Colon (tissue), 2 donors: ENCODE measurements around the gene NHERF1.

Source experiments
- FAIRE-seq: peaks from 2 replicates; lab custom pipeline; 2012; peaks lifted over from hg19 to GRCh38; lab: Jason Lieb, UNC
- donor health status: control.
- donor health status: control.

Gene NHERF1

DNA sequence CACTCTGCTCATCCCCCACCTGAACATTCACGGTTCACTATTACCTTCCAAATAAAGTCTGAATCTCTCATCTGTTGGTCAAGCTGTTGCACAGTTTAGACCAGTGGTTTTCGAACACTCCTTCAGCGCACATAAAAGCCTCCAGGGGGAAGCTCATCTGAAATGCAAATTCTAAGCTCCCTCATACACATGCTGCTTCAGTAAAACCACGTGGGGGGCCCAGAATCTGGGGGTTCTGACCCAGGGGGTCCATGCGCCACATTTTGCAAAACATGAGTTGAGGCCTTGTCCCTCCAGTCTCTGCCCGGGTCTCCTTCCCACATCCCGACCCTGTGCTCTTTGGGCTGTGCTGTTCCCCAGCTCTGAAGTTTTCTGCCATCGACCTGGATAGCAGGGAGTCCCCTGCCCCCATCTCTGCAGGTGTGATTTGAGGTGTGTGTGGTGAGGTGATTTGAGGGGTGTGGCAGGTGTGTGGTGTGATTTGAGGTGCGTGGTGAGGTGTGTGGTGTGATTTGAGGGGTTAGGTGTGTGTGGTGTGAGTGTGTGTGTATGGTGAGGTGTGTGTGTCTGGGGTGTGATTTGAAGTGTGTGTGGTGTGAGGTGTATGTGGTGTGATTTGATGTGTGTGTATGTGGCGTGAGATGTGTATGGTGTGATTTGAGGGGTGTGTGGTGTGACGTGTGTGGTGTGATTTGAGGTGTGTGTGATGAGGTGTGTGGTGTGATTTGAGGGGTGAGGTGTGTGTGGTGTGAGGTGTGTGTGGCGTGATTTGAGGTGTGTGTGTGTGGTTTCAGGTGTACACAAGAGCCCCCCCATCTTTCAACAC is 16.2 kb upstream of the NHERF1 start:
- FAIRE-seq = no peak

- no peak for FAIRE-seq
These were observed 14.9 kb upstream of the NHERF1 start for GRCh38 chr17:74733365-74734122.

GRCh38 chr17:74734256-74734655 is 14.2 kb upstream of the NHERF1 start:
- no peak for FAIRE-seq

- no peak for FAIRE-seq
These were observed 11.7 kb upstream of the NHERF1 start, which contains the start of gene RAB37 for GRCh38 chr17:74736513-74737298. Gene RAB37 (plus strand): TSS chr17:74737256. CDS start chr17:74737273, 17 bp downstream.

- no peak for FAIRE-seq
These were observed 11.0 kb upstream of the NHERF1 start for GRCh38 chr17:74737299-74738050.

DNA sequence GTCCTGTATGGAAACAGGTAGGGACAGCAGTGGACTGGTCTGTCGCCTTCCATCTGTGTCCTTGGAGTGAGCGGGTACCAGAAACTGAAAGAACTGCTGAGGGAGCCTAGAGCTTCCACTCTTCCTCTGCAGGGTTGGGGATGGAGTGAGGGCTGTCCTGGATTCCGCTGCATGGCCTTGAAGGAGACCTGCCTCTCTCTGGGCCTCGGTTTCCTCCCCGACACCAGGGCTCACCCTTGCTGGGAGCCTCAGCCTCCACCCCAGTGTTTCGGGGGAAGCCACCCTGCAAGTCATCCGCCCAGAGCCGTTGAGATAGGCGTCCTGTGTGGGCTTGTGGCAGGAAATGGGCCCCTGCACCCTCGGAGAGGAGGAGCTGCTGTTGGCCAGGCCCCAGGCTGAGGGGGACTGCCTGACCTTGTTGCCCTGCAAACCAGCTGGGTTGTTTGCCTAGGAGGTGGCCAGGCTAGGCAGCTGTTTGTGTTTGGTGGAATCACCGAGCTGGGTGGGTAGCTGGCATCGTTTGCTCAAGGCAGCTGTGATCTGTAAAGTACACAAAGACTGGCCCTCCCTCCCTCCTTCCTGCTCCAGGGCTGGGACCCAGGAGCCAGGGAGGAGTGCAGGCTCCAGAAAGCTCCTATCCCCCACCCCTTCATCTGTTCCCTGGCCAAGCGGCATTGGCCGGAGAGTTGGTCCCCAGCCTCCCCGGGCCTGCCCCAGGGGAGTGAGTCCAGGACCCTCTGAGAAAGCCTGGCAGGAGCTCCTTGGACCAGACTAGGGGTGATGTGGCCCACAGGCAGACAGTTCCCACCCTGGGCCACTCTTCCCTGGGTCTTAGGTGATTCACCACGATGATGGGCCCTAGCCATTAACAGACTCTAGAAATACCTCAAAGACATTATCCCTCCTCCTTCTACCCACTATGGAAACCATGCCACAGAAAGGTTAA is 10.1 kb upstream of the NHERF1 start:
- FAIRE-seq = no peak

DNA sequence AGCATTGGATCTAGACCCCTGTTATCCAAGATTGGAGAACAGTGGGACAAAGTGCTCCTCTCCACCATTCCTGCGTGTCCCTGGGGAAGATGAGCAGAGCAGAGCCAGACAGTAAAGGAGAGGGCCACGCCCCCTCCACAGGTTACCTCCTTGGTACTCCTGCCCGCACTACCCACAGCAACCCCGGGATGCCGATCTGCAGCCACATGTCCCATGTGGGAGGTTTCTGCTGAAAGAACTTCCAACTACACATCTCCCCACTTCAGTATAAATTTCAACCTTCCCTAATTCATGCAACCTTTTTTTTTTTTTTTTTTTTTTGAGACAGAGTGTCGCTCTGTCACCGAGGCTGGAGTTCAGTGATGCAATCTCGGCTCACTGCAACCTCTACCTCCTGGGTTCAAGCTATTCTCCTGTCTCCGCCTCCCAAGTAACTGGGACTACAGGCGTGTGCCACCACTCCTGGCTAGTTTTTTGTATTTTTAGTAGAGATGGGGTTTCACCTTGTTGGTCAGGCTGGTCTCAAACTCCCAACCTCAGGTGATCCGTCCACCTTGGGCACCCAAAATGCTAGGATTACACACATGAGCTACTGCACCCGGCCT is 9.1 kb upstream of the NHERF1 start:
- no peak for FAIRE-seq

DNA sequence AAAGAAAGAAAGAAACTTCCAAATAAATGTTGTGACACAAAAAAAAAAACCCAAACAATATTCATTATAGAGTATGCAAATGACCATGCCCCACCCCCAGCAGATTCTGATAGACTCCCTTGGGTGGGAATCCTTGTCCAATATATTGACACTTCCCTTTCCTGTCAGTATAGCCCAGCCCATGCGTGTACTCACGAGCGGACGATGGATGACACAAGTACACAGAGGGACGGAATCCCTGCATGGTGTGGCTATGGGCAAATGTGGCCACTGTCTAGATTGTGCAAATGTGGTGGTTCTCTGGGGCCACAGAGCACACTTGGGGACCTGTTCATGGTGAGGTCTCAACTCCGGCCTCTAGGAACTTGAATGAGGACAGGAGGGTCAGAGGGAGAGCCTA is 8.3 kb upstream of the NHERF1 start:
- FAIRE-seq = no peak

DNA sequence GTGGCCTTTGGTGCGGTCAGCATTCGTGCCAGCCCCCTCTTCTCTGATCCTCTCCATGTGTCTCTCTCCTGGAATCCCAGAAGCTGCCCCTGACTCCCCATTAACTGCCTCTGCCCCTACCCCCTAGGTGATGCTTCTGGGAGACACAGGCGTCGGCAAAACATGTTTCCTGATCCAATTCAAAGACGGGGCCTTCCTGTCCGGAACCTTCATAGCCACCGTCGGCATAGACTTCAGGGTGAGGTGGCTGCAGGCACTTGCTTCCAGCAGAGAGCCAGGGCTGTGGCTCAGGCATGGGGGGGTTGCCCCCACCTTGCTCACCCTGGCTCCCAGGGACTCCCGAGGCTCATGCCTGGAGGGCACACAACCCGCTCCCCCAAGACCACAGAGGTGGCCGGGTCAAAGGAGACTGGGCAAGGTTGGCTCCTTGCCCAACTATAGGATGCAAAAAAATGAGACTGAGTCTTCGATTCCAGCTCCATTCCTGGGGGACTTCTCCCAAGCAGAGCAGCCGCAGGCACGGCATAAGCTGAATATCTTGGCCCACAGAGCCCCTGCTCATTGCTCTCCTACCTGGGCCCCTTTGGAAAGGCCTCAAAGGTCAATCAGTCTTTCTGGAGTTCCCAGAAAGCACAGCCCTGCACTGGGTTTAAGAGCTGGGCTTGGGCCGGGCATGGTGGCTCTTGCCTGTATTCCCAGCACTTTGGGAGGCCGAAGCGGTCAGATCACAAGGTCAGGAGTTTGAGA is 7.6 kb upstream of the NHERF1 start:
- no peak for FAIRE-seq

- no peak for FAIRE-seq
These were observed 6.3 kb upstream of the NHERF1 start for GRCh38 chr17:74742153-74742515.

GRCh38 chr17:74742978-74743545 is 5.4 kb upstream of the NHERF1 start:
- no peak for FAIRE-seq

DNA sequence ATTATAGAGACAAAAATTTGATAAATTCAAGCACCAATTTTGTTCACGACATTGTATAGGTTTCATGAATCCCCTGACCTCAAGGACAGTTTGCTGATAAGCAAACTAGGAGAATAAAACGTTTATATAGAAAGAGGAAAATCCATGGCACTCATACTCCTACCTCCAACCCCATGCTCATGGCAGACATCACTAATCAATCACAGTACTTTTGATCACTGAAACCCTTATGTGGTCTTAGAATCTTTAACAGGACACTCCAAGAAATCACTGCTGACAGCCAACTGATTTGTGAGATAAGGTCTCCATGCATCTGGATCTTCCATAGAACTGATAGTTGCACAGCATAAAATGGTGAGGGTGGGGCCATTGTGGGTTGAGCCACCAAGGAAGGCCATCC is 4.7 kb upstream of the NHERF1 start:
- FAIRE-seq = no peak

- FAIRE-seq = no peak
These were observed 4.1 kb upstream of the NHERF1 start for GRCh38 chr17:74744349-74744713.

GRCh38 chr17:74744714-74745547 is 3.5 kb upstream of the NHERF1 start:
- FAIRE-seq = no peak

GRCh38 chr17:74745548-74746177 is 2.8 kb upstream of the NHERF1 start:
- FAIRE-seq = no peak

DNA sequence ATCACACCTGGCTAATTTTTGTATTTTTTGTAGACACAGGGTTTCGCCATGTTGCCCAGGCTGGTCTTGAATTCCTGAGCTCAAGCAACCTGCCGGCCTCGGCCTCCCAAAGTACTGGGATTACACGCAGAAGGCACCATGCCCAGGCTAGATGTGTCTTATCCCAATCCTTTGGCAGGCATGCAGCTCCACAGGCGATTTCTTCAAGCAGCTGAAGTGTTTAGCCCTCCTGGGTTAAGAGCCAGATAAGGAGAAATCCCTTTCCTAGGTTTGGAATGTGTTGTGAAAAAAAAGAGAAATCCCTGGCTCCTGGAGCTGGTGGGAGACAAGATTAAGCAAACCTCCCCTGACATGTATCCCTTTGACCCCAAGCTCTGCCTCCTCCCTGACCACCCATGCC is 2.1 kb upstream of the NHERF1 start:
- no peak for FAIRE-seq

GRCh38 chr17:74746922-74747321 is 1.5 kb upstream of the NHERF1 start:
- no peak for FAIRE-seq

DNA sequence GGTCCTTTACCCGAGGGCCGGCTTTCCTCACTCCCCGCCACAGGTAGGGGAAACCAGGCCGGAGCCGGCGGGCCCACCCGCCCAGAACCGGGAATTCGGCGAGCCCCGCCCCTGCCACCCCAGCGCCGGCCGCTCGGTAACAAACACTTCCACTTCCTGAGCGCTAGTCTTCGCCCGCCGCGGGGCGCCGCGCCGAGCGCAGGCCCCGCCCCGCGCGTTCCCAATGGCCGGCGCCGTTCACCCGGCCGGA is 224 bp upstream of the NHERF1 start:
- FAIRE-seq = no peak
